Measurements from ENCODE around the gene GALNT13.

GALNT13 gene

DNA sequence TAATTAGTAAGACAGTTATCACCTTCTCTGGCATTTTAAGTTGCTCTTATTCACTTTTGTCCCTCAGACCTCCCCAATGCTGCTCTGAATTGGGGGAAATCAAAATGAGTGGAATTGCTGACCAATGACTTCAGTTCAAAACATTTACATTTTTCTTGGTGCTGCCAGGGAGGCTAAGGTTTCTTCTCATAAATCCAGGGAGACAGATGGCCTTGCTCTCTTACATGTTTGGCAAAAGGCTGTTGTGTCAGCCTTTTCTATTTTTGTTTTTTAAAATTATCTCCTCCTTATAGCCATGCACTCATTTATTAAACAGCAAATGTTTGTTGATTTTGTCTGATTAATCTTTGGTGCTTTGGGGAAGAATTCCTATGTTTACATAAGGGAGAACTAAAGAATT lies 82.0 kb downstream of the GALNT13 start:
- H3K27me3 ChIP-seq (ENCODE audit: control insufficient read depth, insufficient read depth, low read length) = no peaks in the 10 kb centered on the region
- H3K9me3 ChIP-seq (ENCODE audit: control insufficient read depth, low read depth, low read length) = no peaks in the 10 kb centered on the region
- no peak overlapping the region for H3K4me3 ChIP-seq (ENCODE audit: low read length)
- H3K4me1 ChIP-seq (ENCODE audit: control insufficient read depth, low read depth, low read length) = no peaks in the 10 kb centered on the region
- no peak overlapping the region for H3K9ac ChIP-seq (ENCODE audit: low read length)
- H3K27ac ChIP-seq (ENCODE audit: low read length) = no peak overlapping the region
- H3K36me3 ChIP-seq (ENCODE audit: control insufficient read depth, low read depth, low read length) = no peaks in the 10 kb centered on the region

DNA sequence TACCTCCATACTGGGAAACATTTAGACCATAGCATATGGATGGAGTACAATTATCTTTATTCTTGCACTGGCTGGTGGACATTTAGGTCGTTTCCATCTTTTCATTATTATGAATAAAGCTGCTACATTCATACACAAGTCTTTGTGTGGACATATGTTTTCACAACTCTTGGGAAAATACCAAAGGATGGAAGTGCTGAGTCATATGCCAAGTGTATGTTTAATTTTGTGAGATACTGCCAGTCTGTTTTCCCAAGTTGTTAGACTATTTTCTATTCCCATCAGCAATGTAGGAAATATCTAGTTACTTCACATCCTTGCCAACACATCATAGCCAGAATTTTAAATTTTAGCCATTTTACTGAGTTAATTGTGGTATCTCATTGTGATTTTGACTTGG lies 91.5 kb downstream of the GALNT13 start:
- no peak overlapping the region for H3K4me3 ChIP-seq (ENCODE audit: low read length)
- no peaks in the 10 kb centered on the region for H3K36me3 ChIP-seq (ENCODE audit: control insufficient read depth, low read depth, low read length)
- no peak overlapping the region for H3K27ac ChIP-seq (ENCODE audit: low read length)
- H3K27me3 ChIP-seq (ENCODE audit: control insufficient read depth, insufficient read depth, low read length) = no peaks in the 10 kb centered on the region
- no peak overlapping the region for H3K9ac ChIP-seq (ENCODE audit: low read length)
- no peaks in the 10 kb centered on the region for H3K9me3 ChIP-seq (ENCODE audit: control insufficient read depth, low read depth, low read length)
- peaks cover 4% of the 10 kb centered on the region for H3K4me1 ChIP-seq (ENCODE audit: control insufficient read depth, low read depth, low read length)

GRCh38 chr2:153967248-153967973 lies 95.7 kb downstream of the GALNT13 start:
- Histone ChIP-seq H3K4me3 (ENCODE audit: low read length) (no peak overlapping the region), H3K27me3 (ENCODE audit: control insufficient read depth, insufficient read depth, low read length) (no peaks in the 10 kb centered on the region), H3K9ac (ENCODE audit: low read length) (no peak overlapping the region), H3K36me3 (ENCODE audit: control insufficient read depth, low read depth, low read length) (no peaks in the 10 kb centered on the region), H3K27ac (ENCODE audit: low read length) (no peak overlapping the region), H3K9me3 (ENCODE audit: control insufficient read depth, low read depth, low read length) (no peaks in the 10 kb centered on the region), H3K4me1 (ENCODE audit: control insufficient read depth, low read depth, low read length) (peaks cover 4% of the 10 kb centered on the region)

GRCh38 chr2:153971250-153971649 lies 99.5 kb downstream of the GALNT13 start:
- H3K9ac ChIP-seq (ENCODE audit: low read length) = no peak overlapping the region
- H3K27me3 ChIP-seq (ENCODE audit: control insufficient read depth, insufficient read depth, low read length) = no peaks in the 10 kb centered on the region
- no peak overlapping the region for H3K27ac ChIP-seq (ENCODE audit: low read length)
- H3K4me3 ChIP-seq (ENCODE audit: low read length) = no peak overlapping the region
- no peaks in the 10 kb centered on the region for H3K36me3 ChIP-seq (ENCODE audit: control insufficient read depth, low read depth, low read length)
- H3K9me3 ChIP-seq (ENCODE audit: control insufficient read depth, low read depth, low read length) = no peaks in the 10 kb centered on the region
- peaks cover 4% of the 10 kb centered on the region for H3K4me1 ChIP-seq (ENCODE audit: control insufficient read depth, low read depth, low read length)

DNA sequence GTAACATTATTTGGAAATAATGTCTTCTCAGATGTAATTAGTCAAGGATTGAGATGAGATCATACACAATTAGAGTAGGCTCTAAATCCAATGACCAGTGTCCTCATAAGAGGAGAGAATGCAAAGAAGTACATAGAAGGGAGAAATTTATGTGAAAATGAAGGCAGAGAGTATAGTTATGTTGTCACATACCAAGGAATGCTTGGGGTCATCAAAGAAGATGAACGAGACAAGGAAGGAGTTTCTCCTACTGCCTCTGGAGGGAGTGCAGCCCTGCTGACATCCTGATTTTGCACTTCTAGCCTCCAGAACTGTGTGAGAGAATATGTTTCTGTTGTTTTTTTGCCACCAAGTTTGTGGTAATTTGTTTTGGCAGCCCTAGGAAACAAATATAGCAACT lies 100.1 kb downstream of the GALNT13 start:
- Histone ChIP-seq H3K27ac (ENCODE audit: low read length) (no peak overlapping the region), H3K9me3 (ENCODE audit: control insufficient read depth, low read depth, low read length) (no peaks in the 10 kb centered on the region), H3K4me3 (ENCODE audit: low read length) (no peak overlapping the region), H3K4me1 (ENCODE audit: control insufficient read depth, low read depth, low read length) (peaks cover 4% of the 10 kb centered on the region), H3K9ac (ENCODE audit: low read length) (no peak overlapping the region), H3K27me3 (ENCODE audit: control insufficient read depth, insufficient read depth, low read length) (no peaks in the 10 kb centered on the region), H3K36me3 (ENCODE audit: control insufficient read depth, low read depth, low read length) (no peaks in the 10 kb centered on the region)

DNA sequence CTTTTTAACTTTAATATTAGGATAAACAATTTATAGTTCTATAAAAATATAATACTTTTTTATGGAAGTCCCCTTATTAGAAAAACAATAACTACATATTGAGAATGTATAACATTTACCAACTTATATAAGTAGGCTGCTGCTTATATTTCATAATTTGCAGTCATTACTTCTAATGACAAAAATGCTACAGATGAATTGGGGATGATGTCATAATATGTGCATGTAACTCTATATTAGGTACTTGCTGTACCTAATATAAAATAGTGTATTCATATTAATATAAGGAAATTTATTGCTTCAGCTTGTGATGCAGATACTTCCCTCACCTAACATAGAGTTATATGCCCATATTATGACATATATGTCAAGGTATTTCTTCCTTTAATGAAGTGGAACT lies 100.7 kb downstream of the GALNT13 start:
- H3K9me3 ChIP-seq (ENCODE audit: control insufficient read depth, low read depth, low read length) = no peaks in the 10 kb centered on the region
- no peaks in the 10 kb centered on the region for H3K36me3 ChIP-seq (ENCODE audit: control insufficient read depth, low read depth, low read length)
- no peaks in the 10 kb centered on the region for H3K27me3 ChIP-seq (ENCODE audit: control insufficient read depth, insufficient read depth, low read length)
- H3K4me1 ChIP-seq (ENCODE audit: control insufficient read depth, low read depth, low read length) = peaks cover 2% of the 10 kb centered on the region
- no peak overlapping the region for H3K9ac ChIP-seq (ENCODE audit: low read length)
- no peak overlapping the region for H3K4me3 ChIP-seq (ENCODE audit: low read length)
- no peak overlapping the region for H3K27ac ChIP-seq (ENCODE audit: low read length)

- no peak overlapping the region for H3K4me3 ChIP-seq (ENCODE audit: low read length)
- no peaks in the 10 kb centered on the region for H3K36me3 ChIP-seq (ENCODE audit: control insufficient read depth, low read depth, low read length)
- H3K9ac ChIP-seq (ENCODE audit: low read length) = no peak overlapping the region
- H3K9me3 ChIP-seq (ENCODE audit: control insufficient read depth, low read depth, low read length) = no peaks in the 10 kb centered on the region
- H3K27me3 ChIP-seq (ENCODE audit: control insufficient read depth, insufficient read depth, low read length) = no peaks in the 10 kb centered on the region
- peaks cover 6% of the 10 kb centered on the region for H3K4me1 ChIP-seq (ENCODE audit: control insufficient read depth, low read depth, low read length)
- H3K27ac ChIP-seq (ENCODE audit: low read length) = no peak overlapping the region
These were observed 114.9 kb downstream of the GALNT13 start for GRCh38 chr2:153986488-153987229.

DNA sequence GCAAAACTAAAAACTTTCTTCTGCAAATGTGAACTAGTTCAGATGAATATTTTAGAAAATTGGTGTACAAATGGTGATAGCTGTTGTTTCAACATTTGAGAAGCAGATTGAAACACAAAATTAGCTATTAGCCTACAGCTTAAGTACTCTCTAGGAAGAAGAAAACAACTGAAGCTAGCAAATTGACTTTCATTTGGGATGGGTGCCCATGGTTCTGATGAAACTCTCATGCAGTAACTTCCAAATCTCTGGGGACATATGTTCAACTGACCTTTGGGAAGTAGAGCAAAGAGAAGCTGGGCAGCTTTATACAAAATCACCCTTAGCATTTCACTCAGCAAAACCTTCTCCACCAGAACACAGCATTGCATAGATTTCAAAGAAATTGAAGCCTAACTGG lies 119.0 kb downstream of the GALNT13 start:
- Histone ChIP-seq H3K4me3 (ENCODE audit: low read length) (no peak overlapping the region), H3K36me3 (ENCODE audit: control insufficient read depth, low read depth, low read length) (no peaks in the 10 kb centered on the region), H3K27me3 (ENCODE audit: control insufficient read depth, insufficient read depth, low read length) (no peaks in the 10 kb centered on the region), H3K9ac (ENCODE audit: low read length) (no peak overlapping the region), H3K27ac (ENCODE audit: low read length) (no peak overlapping the region), H3K9me3 (ENCODE audit: control insufficient read depth, low read depth, low read length) (no peaks in the 10 kb centered on the region), H3K4me1 (ENCODE audit: control insufficient read depth, low read depth, low read length) (peaks cover 6% of the 10 kb centered on the region)

DNA sequence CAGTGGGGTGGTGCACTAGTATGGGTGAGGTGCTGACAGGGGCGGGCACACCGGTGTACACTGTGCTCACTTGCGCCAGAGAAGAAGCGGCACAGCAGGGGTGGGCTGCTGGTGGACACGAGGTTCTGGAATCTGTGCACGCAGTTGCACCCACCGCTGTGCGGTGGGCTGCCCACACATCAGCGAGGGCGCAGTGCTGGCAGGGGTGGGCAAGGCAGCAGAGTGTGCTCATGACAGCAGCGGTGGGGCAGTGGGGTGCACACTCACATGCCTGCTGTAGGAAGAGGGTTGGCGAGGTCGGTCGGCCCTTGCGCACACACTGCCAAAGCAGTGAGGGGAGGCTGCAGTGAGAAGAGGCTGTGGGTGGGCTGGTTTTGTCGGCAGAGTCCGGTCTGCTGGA lies 141.8 kb downstream of the GALNT13 start:
- Histone ChIP-seq H3K27ac (ENCODE audit: low read length) (no peak overlapping the region), H3K4me3 (ENCODE audit: low read length) (no peak overlapping the region), H3K4me1 (ENCODE audit: control insufficient read depth, low read depth, low read length) (no peaks in the 10 kb centered on the region), H3K9ac (ENCODE audit: low read length) (no peak overlapping the region), H3K9me3 (ENCODE audit: control insufficient read depth, low read depth, low read length) (no peaks in the 10 kb centered on the region), H3K27me3 (ENCODE audit: control insufficient read depth, insufficient read depth, low read length) (no peaks in the 10 kb centered on the region), H3K36me3 (ENCODE audit: control insufficient read depth, low read depth, low read length) (no peaks in the 10 kb centered on the region)

DNA sequence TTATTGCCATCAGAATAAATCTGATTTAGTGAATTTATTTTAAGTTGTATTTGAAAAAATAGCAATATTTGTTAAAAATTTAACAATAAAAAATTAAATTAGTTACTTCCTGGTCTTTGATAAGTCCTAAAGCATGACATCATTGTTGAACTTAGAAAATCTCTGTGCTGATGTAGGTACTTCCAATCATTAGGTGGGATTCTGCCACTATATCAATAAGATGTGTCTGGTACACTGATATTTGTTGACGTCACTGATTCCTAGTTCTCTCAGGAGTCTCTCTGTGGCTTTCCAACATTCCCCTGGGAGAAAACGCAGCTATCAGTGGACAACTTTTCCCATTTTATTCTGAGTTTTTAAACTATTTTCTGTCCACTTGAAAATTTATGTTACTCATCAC lies 143.5 kb downstream of the GALNT13 start:
- no peak overlapping the region for H3K27ac ChIP-seq (ENCODE audit: low read length)
- no peaks in the 10 kb centered on the region for H3K4me1 ChIP-seq (ENCODE audit: control insufficient read depth, low read depth, low read length)
- no peak overlapping the region for H3K9ac ChIP-seq (ENCODE audit: low read length)
- no peak overlapping the region for H3K4me3 ChIP-seq (ENCODE audit: low read length)
- no peaks in the 10 kb centered on the region for H3K27me3 ChIP-seq (ENCODE audit: control insufficient read depth, insufficient read depth, low read length)
- H3K9me3 ChIP-seq (ENCODE audit: control insufficient read depth, low read depth, low read length) = no peaks in the 10 kb centered on the region
- no peaks in the 10 kb centered on the region for H3K36me3 ChIP-seq (ENCODE audit: control insufficient read depth, low read depth, low read length)

- Histone ChIP-seq H3K36me3 (ENCODE audit: control insufficient read depth, low read depth, low read length) (no peaks in the 10 kb centered on the region), H3K27ac (ENCODE audit: low read length) (no peak overlapping the region), H3K9me3 (ENCODE audit: control insufficient read depth, low read depth, low read length) (no peaks in the 10 kb centered on the region), H3K9ac (ENCODE audit: low read length) (no peak overlapping the region), H3K4me1 (ENCODE audit: control insufficient read depth, low read depth, low read length) (no peaks in the 10 kb centered on the region), H3K4me3 (ENCODE audit: low read length) (no peak overlapping the region), H3K27me3 (ENCODE audit: control insufficient read depth, insufficient read depth, low read length) (no peaks in the 10 kb centered on the region)
These were observed 157.8 kb downstream of the GALNT13 start for GRCh38 chr2:154029504-154029903.

- H3K27ac ChIP-seq (ENCODE audit: low read length) = no peak overlapping the region
These were observed 160.5 kb downstream of the GALNT13 start for GRCh38 chr2:154032220-154032619.

More at GRCh38 chr2:154032220-154032619, 160.5 kb downstream of the GALNT13 start:
- no peak overlapping the region for H3K9ac ChIP-seq (ENCODE audit: low read length)
- no peaks in the 10 kb centered on the region for H3K9me3 ChIP-seq (ENCODE audit: control insufficient read depth, low read depth, low read length)
- no peaks in the 10 kb centered on the region for H3K27me3 ChIP-seq (ENCODE audit: control insufficient read depth, insufficient read depth, low read length)
- H3K4me3 ChIP-seq (ENCODE audit: low read length) = no peak overlapping the region
- no peaks in the 10 kb centered on the region for H3K4me1 ChIP-seq (ENCODE audit: control insufficient read depth, low read depth, low read length)
- H3K36me3 ChIP-seq (ENCODE audit: control insufficient read depth, low read depth, low read length) = no peaks in the 10 kb centered on the region
